Caco-2 (cell line): ENCODE measurements around the gene FGL2. TPM values are rescaled to one million over a fixed set of nuclear protein-coding genes. Genes with fewer than 3 reads are reported as not detected.
"Not testable (repeated sequence)": the region's sequence is repeated elsewhere in the genome, so short reads cannot be mapped to it uniquely, and the experiment has no call there.

Experiments used
- BruUV-seq: library from RNA; stranded (reverse); fragments of 400-500 nt; replicated peaks from 2 replicates; lab custom pipeline; 2021; lab: Mats Ljungman, UMichigan
- CTCF ChIA-PET: fragments of 300-600 bp; sonication (Branson Sonifier 250); formaldehyde crosslinking; loops from one replicate; lab custom pipeline; 2022; ENCODE audit warnings: antibody characterized with exemption; lab: Charles Lee
- POLR2A ChIA-PET: fragments of 300-600 bp; sonication (Branson Sonifier 250); formaldehyde crosslinking; loops from one replicate; lab custom pipeline; 2022; ENCODE audit warnings: antibody characterized with exemption; lab: Charles Lee
- DNase-seq, 2 experiments: peaks; one replicate each; pipeline versions ENCODE4 v3.0.0 to v3.0.0-alpha.2; 2020 to 2022
- H3K27me3 ChIP-seq: replicated peaks from 2 replicates; pipeline ENCODE4 v1.6.0; 2011; ENCODE audit warnings: low read length; ENCODE audit not compliant: control insufficient read depth, insufficient read depth
- H3K36me3 ChIP-seq: 2 replicates; pipeline ENCODE4 v1.5.1; 2011; ENCODE audit warnings: low read length; ENCODE audit not compliant: control insufficient read depth, insufficient read depth
- H3K4me1 ChIP-seq: fragments of 250-450 bp; sonication (Bioruptor Pico); 2 replicates; pipeline ENCODE4 v1.5.1; 2020; ENCODE audit warnings: mild to moderate bottlenecking
- H3K4me3 ChIP-seq: 2 replicates; pipeline ENCODE4 v1.5.1; 2011; ENCODE audit warnings: low read depth, mild to moderate bottlenecking, control low read depth, low read length
- H3K9me3 ChIP-seq: fragments of 250-450 bp; sonication (Bioruptor Pico); 2 replicates; pipeline ENCODE4 v1.5.1; 2020; ENCODE audit warnings: mild to moderate bottlenecking, moderate library complexity
- H3K27ac Mint-ChIP-seq: one replicate; pipeline ENCODE4 v1.8.0; 2022; ENCODE audit warnings: mixed read lengths; ENCODE audit not compliant: unreplicated experiment
- H3K27me3 Mint-ChIP-seq: one replicate; pipeline ENCODE4 v1.8.0; 2022; ENCODE audit warnings: mixed read lengths; ENCODE audit not compliant: insufficient read depth, unreplicated experiment
- H3K36me3 Mint-ChIP-seq: one replicate; pipeline ENCODE4 v1.8.0; 2022; ENCODE audit warnings: mild to moderate bottlenecking, mixed read lengths; ENCODE audit not compliant: insufficient read depth, unreplicated experiment
- H3K4me1 Mint-ChIP-seq: one replicate; pipeline ENCODE4 v1.8.0; 2022; ENCODE audit warnings: low read depth, mixed read lengths; ENCODE audit not compliant: unreplicated experiment
- H3K4me3 Mint-ChIP-seq: one replicate; pipeline ENCODE4 v1.8.0; 2022; ENCODE audit warnings: mild to moderate bottlenecking, moderate library complexity, mixed read lengths; ENCODE audit not compliant: unreplicated experiment
- H3K9me3 Mint-ChIP-seq: one replicate; pipeline ENCODE4 v1.8.0; 2022; ENCODE audit warnings: mixed read lengths; ENCODE audit not compliant: unreplicated experiment
- intact Hi-C: fragments of 100-400 bp; cut with micrococcal nuclease; formaldehyde crosslinking; loops from one replicate; pipeline ENCODE4 v1.10.0; 2022; ENCODE audit not compliant: unreplicated experiment
- total RNA-seq: library from RNA; stranded (reverse); gene quantifications from 2 replicates; pipeline ENCODE4 v1.2.3, GENCODE V29; 2022
- TF ChIP-seq, protein P1 (sequence below), 2 experiments: fragments of 200-600 bp in 1 of 2; IDR thresholded peaks; 1 replicate in 1 of 2; 2 replicates in 1 of 2; pipeline versions ENCODE4 v1.5.1 to v1.8.0; 2011 to 2022; ENCODE audit warnings: antibody characterized with exemption in 1 of 2, control low read depth in 1 of 2, inconsistent platforms in 1 of 2, low read depth in 1 of 2, low read length in 1 of 2, mild to moderate bottlenecking in 1 of 2, moderate library complexity in 1 of 2; ENCODE audit not compliant: insufficient read depth in 1 of 2, severe bottlenecking in 1 of 2, unreplicated experiment in 1 of 2

Gene FGL2
- total RNA-seq, 1 experiment from 2014 or later = not detected

GRCh38 chr7:77174418-77174817, 25.2 kb downstream of the FGL2 start:
- H3K27me3 ChIP-seq, POLR2A ChIA-PET, CTCF ChIA-PET, H3K4me1 ChIP-seq, H3K4me1 Mint-ChIP-seq, BruUV-seq, H3K4me3 ChIP-seq, H3K36me3 ChIP-seq, H3K27ac Mint-ChIP-seq, H3K27me3 Mint-ChIP-seq, intact Hi-C loops, H3K4me3 Mint-ChIP-seq, H3K36me3 Mint-ChIP-seq, H3K9me3 ChIP-seq, DNase-seq, H3K9me3 Mint-ChIP-seq: not testable (repeated sequence)

GRCh38 chr7:77172437-77173172, 27.0 kb downstream of the FGL2 start:
- H3K9me3 Mint-ChIP-seq, H3K27me3 Mint-ChIP-seq, BruUV-seq, H3K4me1 Mint-ChIP-seq, H3K27ac Mint-ChIP-seq, CTCF ChIA-PET, POLR2A ChIA-PET, H3K36me3 Mint-ChIP-seq, H3K36me3 ChIP-seq, intact Hi-C loops, DNase-seq, H3K9me3 ChIP-seq, H3K4me3 Mint-ChIP-seq, H3K27me3 ChIP-seq, H3K4me3 ChIP-seq, H3K4me1 ChIP-seq: not testable (repeated sequence)

- H3K4me3 Mint-ChIP-seq, DNase-seq, BruUV-seq, H3K27me3 ChIP-seq, H3K36me3 ChIP-seq, H3K4me1 ChIP-seq, H3K36me3 Mint-ChIP-seq, H3K4me1 Mint-ChIP-seq, H3K27ac Mint-ChIP-seq, H3K27me3 Mint-ChIP-seq, CTCF ChIA-PET, H3K9me3 Mint-ChIP-seq, H3K4me3 ChIP-seq, intact Hi-C loops, H3K9me3 ChIP-seq, POLR2A ChIA-PET: not testable (repeated sequence)
Measured at GRCh38 chr7:77171073-77171472, 28.5 kb downstream of the FGL2 start.

GRCh38 chr7:77157446-77157845, 42.2 kb downstream of the FGL2 start:
- H3K27me3 Mint-ChIP-seq = no peaks in the 10 kb centered on the region
- Histone ChIP-seq H3K36me3 (no peaks in the 10 kb centered on the region), H3K4me3 (no peak overlapping the region), H3K9me3 (no peaks in the 10 kb centered on the region), H3K4me1 (no peaks in the 10 kb centered on the region), H3K27me3 (no peaks in the 10 kb centered on the region)
- ChIA-PET CTCF (no interaction called here), POLR2A (no interaction called here)
- no peaks in the 10 kb centered on the region for H3K36me3 Mint-ChIP-seq
- intact Hi-C loops = no loop called here
- TF ChIP-seq, protein P1, sequence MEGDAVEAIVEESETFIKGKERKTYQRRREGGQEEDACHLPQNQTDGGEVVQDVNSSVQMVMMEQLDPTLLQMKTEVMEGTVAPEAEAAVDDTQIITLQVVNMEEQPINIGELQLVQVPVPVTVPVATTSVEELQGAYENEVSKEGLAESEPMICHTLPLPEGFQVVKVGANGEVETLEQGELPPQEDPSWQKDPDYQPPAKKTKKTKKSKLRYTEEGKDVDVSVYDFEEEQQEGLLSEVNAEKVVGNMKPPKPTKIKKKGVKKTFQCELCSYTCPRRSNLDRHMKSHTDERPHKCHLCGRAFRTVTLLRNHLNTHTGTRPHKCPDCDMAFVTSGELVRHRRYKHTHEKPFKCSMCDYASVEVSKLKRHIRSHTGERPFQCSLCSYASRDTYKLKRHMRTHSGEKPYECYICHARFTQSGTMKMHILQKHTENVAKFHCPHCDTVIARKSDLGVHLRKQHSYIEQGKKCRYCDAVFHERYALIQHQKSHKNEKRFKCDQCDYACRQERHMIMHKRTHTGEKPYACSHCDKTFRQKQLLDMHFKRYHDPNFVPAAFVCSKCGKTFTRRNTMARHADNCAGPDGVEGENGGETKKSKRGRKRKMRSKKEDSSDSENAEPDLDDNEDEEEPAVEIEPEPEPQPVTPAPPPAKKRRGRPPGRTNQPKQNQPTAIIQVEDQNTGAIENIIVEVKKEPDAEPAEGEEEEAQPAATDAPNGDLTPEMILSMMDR (IDR thresholded peaks at IDR 0.05; ENCODE audit: insufficient read depth in 1 of 2, low read depth in 1 of 2, low read length in 1 of 2, severe bottlenecking in 1 of 2, unreplicated experiment in 1 of 2) = no peak
- no peak for DNase-seq
- H3K4me1 Mint-ChIP-seq = no peaks in the 10 kb centered on the region
- no peak overlapping the region for H3K4me3 Mint-ChIP-seq
- H3K27ac Mint-ChIP-seq = no peak overlapping the region
- no TSS peak for BruUV-seq
- H3K9me3 Mint-ChIP-seq = no peaks in the 10 kb centered on the region

- H3K9me3 Mint-ChIP-seq, H3K4me3 Mint-ChIP-seq, POLR2A ChIA-PET, H3K4me1 Mint-ChIP-seq, H3K27me3 Mint-ChIP-seq, H3K4me1 ChIP-seq, H3K36me3 Mint-ChIP-seq, CTCF ChIA-PET, H3K36me3 ChIP-seq, BruUV-seq, H3K27me3 ChIP-seq, H3K27ac Mint-ChIP-seq, intact Hi-C loops, H3K9me3 ChIP-seq, DNase-seq, H3K4me3 ChIP-seq: not testable (repeated sequence)
Measured at GRCh38 chr7:77157034-77157433, 42.6 kb downstream of the FGL2 start.

DNA sequence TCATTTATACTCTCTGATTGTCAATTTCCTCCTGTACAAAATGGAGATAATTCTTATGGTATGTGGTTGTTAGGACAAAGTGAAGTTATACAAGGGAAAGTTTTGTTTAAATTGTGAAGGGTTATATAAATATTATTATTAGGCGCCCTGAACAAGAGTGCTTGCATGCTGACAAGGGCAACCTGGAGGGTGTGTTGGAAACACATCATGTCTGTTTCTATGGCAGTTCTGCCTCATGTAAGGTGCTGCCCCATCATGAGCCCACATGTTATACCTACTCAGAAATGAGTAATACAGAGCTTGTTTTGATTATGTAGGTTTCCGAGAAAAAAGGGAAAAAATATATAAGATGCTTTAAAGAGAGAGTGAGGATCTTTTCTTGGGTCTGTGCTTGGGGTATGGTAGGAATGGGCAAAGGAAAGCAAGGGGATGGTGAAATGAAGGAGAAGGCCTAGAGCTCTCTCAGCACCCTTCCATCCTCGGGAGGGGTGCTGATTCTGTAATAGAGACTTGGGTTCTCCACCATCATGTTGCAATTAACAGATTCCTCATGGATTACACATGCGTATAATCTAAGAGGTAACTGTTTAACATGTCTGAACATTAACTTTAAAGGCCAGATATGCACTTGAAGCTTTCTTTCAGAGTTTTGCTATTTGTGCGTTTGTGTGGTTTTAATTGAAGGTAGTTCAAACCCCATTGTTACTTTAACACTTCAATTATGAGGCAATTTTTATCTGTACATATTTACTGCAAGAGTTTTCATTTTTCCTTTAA, 43.8 kb downstream of the FGL2 start:
- H3K27ac Mint-ChIP-seq, H3K27me3 Mint-ChIP-seq, H3K9me3 ChIP-seq, H3K4me3 ChIP-seq, CTCF ChIA-PET, BruUV-seq, H3K36me3 ChIP-seq, H3K4me1 ChIP-seq, H3K9me3 Mint-ChIP-seq, intact Hi-C loops, H3K27me3 ChIP-seq, H3K4me1 Mint-ChIP-seq, POLR2A ChIA-PET, H3K36me3 Mint-ChIP-seq, DNase-seq, H3K4me3 Mint-ChIP-seq: not testable (repeated sequence)
